HCT116 (cell line): ENCODE measurements around the gene LMOD3. TPM values are rescaled to one million over a fixed set of nuclear protein-coding genes. Genes with fewer than 3 reads are reported as not detected.

Experiments
- ATAC-seq: fragments of 200-7000 bp; cut with Tn5 transposase; 2 replicates; pipeline ENCODE4 v1.9.1; 2020; ENCODE audit warnings: mild to moderate bottlenecking, moderate library complexity
- BruUV-seq: library from RNA; stranded (reverse); fragments of 400-500 nt; replicated peaks from 2 replicates; lab custom pipeline; 2021; lab: Mats Ljungman, UMichigan
- CTCF ChIA-PET: fragments of 300-600 bp; sonication (Branson Sonifier 250); formaldehyde crosslinking; loops from one replicate; lab custom pipeline; 2021; ENCODE audit warnings: antibody characterized with exemption; lab: Charles Lee
- POLR2A ChIA-PET: fragments of 300-600, 350-600 bp; sonication (Branson Sonifier 250); formaldehyde crosslinking; loops from one replicate; lab custom pipeline; 2021; ENCODE audit warnings: antibody characterized with exemption; lab: Charles Lee
- RAD21 ChIA-PET, 2 experiments: fragments of 300-600 bp; sonication (Branson Sonifier 250); formaldehyde crosslinking; loops; one replicate each; lab custom pipeline; 2023; ENCODE audit warnings: low total read pairs in 2 of 2; ENCODE audit not compliant: uncharacterized antibody in 2 of 2, unreplicated experiment in 2 of 2, low non-redundant PET in 1 of 2; lab: Charles Lee
- DNase-seq: peaks from one replicate; pipeline ENCODE4 v3.0.0-alpha.2; 2010; ENCODE audit warnings: low read depth, low spot score
- H2AFZ ChIP-seq: fragments of 200-600 bp; shearing (Covaris generic), sonication (generic); 2 replicates; pipeline ENCODE4 v1.6.1; 2017; ENCODE audit warnings: low read depth, mixed run types, mixed read lengths, antibody characterized with exemption, low read length; ENCODE audit not compliant: poor library complexity, severe bottlenecking
- H3K27ac ChIP-seq: 2 replicates; pipeline ENCODE4 v1.5.1; 2012; ENCODE audit warnings: low read depth, low read length
- H3K27me3 ChIP-seq: fragments of 200-600 bp; sonication (generic); 2 replicates; pipeline ENCODE4 v1.6.1; 2016; ENCODE audit warnings: mixed run types, low read length, mixed read lengths; ENCODE audit not compliant: insufficient read depth
- H3K36me3 ChIP-seq, 2 experiments: fragments of 200-500 bp in 1 of 2; fragments of 200-600 bp in 1 of 2; sonication (Bioruptor generic) in 1 of 2; sonication (generic) in 1 of 2; 2 replicates each; pipeline versions ENCODE4 v1.5.1 to v1.6.1; 2014 to 2016; ENCODE audit warnings: low read length in 2 of 2, inconsistent platforms in 1 of 2, mixed read lengths in 1 of 2, mixed run types in 1 of 2; ENCODE audit not compliant: insufficient read depth in 2 of 2, control insufficient read depth in 1 of 2
- H3K4me1 ChIP-seq, 2 experiments: fragments of 200-600 bp in 1 of 2; sonication (generic) in 1 of 2; 2 replicates each; pipeline versions ENCODE4 v1.5.1 to v1.6.1; 2012 to 2017; ENCODE audit warnings: low read length in 2 of 2, inconsistent platforms in 1 of 2, mild to moderate bottlenecking in 1 of 2, mixed read lengths in 1 of 2, mixed run types in 1 of 2, moderate library complexity in 1 of 2; ENCODE audit not compliant: insufficient read depth in 2 of 2, control insufficient read depth in 1 of 2
- H3K4me2 ChIP-seq: fragments of 200-600 bp; sonication (generic); 2 replicates; pipeline ENCODE4 v1.6.1; 2017; ENCODE audit warnings: mixed run types, low read length, mixed read lengths
- H3K4me3 ChIP-seq, 2 experiments: fragments of 200-600 bp in 1 of 2; sonication (generic) in 1 of 2; replicated peaks in 1 of 2; 2 replicates each; pipeline ENCODE4 v1.5.1; 2011 to 2016; ENCODE audit warnings: low read length in 2 of 2, control low read depth in 1 of 2, low read depth in 1 of 2, mild to moderate bottlenecking in 1 of 2, mixed read lengths in 1 of 2, mixed run types in 1 of 2
- H3K79me2 ChIP-seq: fragments of 200-600 bp; sonication (generic); 2 replicates; pipeline ENCODE4 v1.6.1; 2017; ENCODE audit warnings: mild to moderate bottlenecking, mixed run types, low read length, moderate library complexity, mixed read lengths; ENCODE audit not compliant: insufficient read depth
- H3K9ac ChIP-seq: fragments of 200-600 bp; sonication (generic); 2 replicates; pipeline ENCODE4 v1.6.1; 2016; ENCODE audit warnings: low read length, mixed read lengths
- H3K9me2 ChIP-seq: fragments of 200-600 bp; sonication (generic), shearing (Covaris generic); 2 replicates; pipeline ENCODE4 v1.6.1; 2017; ENCODE audit warnings: mixed run types, mild to moderate bottlenecking, moderate library complexity; ENCODE audit not compliant: insufficient read depth
- H3K9me3 ChIP-seq, 2 experiments: fragments of 200-500 bp in 1 of 2; fragments of 200-600 bp in 1 of 2; sonication (Bioruptor generic) in 1 of 2; sonication (generic) in 1 of 2; 2 replicates each; pipeline ENCODE4 v1.6.1; 2014 to 2017; ENCODE audit warnings: low read length in 2 of 2, mixed read lengths in 2 of 2, inconsistent platforms in 1 of 2, low read depth in 1 of 2, mild to moderate bottlenecking in 1 of 2, mixed run types in 1 of 2, moderate library complexity in 1 of 2; ENCODE audit not compliant: control insufficient read depth in 1 of 2, insufficient read depth in 1 of 2
- H4K20me1 ChIP-seq: fragments of 200-600 bp; sonication (generic), shearing (Covaris generic); 2 replicates; pipeline ENCODE4 v1.6.1; 2017; ENCODE audit warnings: mixed run types, mild to moderate bottlenecking, moderate library complexity; ENCODE audit not compliant: insufficient read depth
- CBX3 ChIP-seq: IDR thresholded peaks from 2 replicates; pipeline ENCODE4 v1.6.1; 2012; ENCODE audit warnings: low read depth
- EGR1 ChIP-seq: IDR thresholded peaks from 2 replicates; pipeline ENCODE4 v1.6.1; 2012; ENCODE audit warnings: low read depth
- EZH2 ChIP-seq: fragments of 200-600 bp; sonication (generic); IDR thresholded peaks from 2 replicates; pipeline ENCODE4 v1.6.1; 2017; ENCODE audit warnings: antibody characterized with exemption, mixed run types
- JUND ChIP-seq: IDR thresholded peaks from 2 replicates; pipeline ENCODE4 v1.6.1; 2012
- MAX ChIP-seq: IDR thresholded peaks from 2 replicates; pipeline ENCODE4 v1.6.1; 2012
- POLR2A ChIP-seq: IDR thresholded peaks from 2 replicates; pipeline ENCODE4 v1.7.0; 2011; ENCODE audit warnings: borderline replicate concordance; ENCODE audit not compliant: insufficient read depth, insufficient read length; ENCODE audit errors: extremely low read depth
- RAD21 ChIP-seq: IDR thresholded peaks from 2 replicates; pipeline ENCODE4 v1.6.1; 2012; ENCODE audit warnings: low read depth, mild to moderate bottlenecking
- SIN3A ChIP-seq: IDR thresholded peaks from 2 replicates; pipeline ENCODE4 v1.6.1; 2012; ENCODE audit warnings: low read depth
- SRF ChIP-seq: IDR thresholded peaks from 2 replicates; pipeline ENCODE4 v1.6.1; 2012; ENCODE audit warnings: low read depth
- TCF7L2 ChIP-seq: IDR thresholded peaks from 2 replicates; pipeline ENCODE4 v1.7.0; 2011; ENCODE audit warnings: borderline replicate concordance, inconsistent platforms; ENCODE audit not compliant: insufficient read depth, insufficient read length; ENCODE audit errors: extremely low read depth
- YY1 ChIP-seq: IDR thresholded peaks from 2 replicates; pipeline ENCODE4 v1.6.1; 2011; ENCODE audit warnings: low read length, low read depth, moderate library complexity, mild to moderate bottlenecking; ENCODE audit not compliant: insufficient replicate concordance; ENCODE audit errors: extremely low read depth
- ZBTB33 ChIP-seq: IDR thresholded peaks from 2 replicates; pipeline ENCODE4 v1.6.1; 2011; ENCODE audit warnings: mild to moderate bottlenecking, low read length, moderate library complexity; ENCODE audit not compliant: insufficient replicate concordance; ENCODE audit errors: extremely low read depth
- ZFX ChIP-seq: fragments of 450-650 bp; IDR thresholded peaks from 2 replicates; pipeline ENCODE4 v1.6.1; 2017
- ZNF274 ChIP-seq: fragments of 200-500 bp; sonication (Bioruptor generic); IDR thresholded peaks from 2 replicates; pipeline ENCODE4 v1.6.1; 2014; ENCODE audit warnings: mild to moderate bottlenecking, low read depth, low read length, inconsistent platforms
- intact Hi-C: fragments of 100-400 bp; cut with micrococcal nuclease; formaldehyde crosslinking; loops from 2 replicates; pipeline ENCODE4 v1.10.0; 2022
- total RNA-seq: library from RNA; stranded (reverse); gene quantifications from one replicate; pipeline ENCODE4 v1.2.1, GENCODE V29; 2021; ENCODE audit not compliant: unreplicated experiment
- TF ChIP-seq, protein P1 (sequence below): IDR thresholded peaks from 2 replicates; pipeline ENCODE4 v1.6.1; 2012; ENCODE audit warnings: low read depth
- TF ChIP-seq, protein P2 (sequence below), 3 experiments: fragments of 200-600 bp in 1 of 3; sonication (generic) in 1 of 3; IDR thresholded peaks in 2 of 3; conservative IDR thresholded peaks in 1 of 3; 2 replicates each; pipeline ENCODE4 v1.5.1; 2012 to 2017; ENCODE audit warnings: low read depth in 2 of 3, low read length in 2 of 3, antibody characterized with exemption in 1 of 3, borderline replicate concordance in 1 of 3, control low read depth in 1 of 3, mild to moderate bottlenecking in 1 of 3, mixed read lengths in 1 of 3, mixed run types in 1 of 3, moderate library complexity in 1 of 3; ENCODE audit not compliant: insufficient read depth in 1 of 3

Gene LMOD3
- total RNA-seq, 1 experiment from 2014 or later, result not detected

DNA sequence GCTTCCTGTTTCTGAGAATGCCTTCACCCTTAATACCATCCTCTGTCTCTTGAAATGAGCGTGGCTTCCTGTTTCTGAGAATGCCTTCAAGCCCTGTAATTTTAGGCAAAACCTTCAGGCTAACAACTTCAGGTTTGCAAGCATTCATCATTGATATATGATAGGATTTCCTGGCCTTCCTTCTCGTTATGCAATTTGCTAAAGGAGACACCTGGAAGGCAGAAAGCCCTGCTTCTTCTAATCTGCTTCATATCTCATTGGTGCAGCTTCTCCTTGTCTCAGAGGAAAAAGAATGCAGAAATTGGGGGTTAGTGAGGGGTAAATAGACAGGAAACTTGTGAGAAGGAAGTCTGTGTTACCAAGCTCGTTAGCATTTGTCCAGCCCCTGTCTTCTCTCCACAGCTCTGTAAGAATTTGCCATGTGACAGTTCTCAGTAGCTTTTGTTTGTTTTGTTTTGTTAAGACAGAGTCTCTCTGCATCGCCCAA is 30.3 kb downstream of the LMOD3 start (continued):
- no peak for TF ChIP-seq ZBTB33
- TF ChIP-seq CBX3, result no peak
- TF ChIP-seq SIN3A, result no peak
- no peak for TF ChIP-seq MAX
- no peak for TF ChIP-seq JUND
- no peak for TF ChIP-seq EZH2
- no peak for TF ChIP-seq TCF7L2
- no peak for TF ChIP-seq POLR2A
- TF ChIP-seq SRF, result no peak
- no peak for TF ChIP-seq YY1
- TF ChIP-seq ZFX, result no peak

- no peak for DNase-seq
- CTCF ChIA-PET, result no interaction called here
- no peaks in the 10 kb centered on the region for H3K9me3 ChIP-seq
- H3K27ac ChIP-seq, result no peak overlapping the region
- H3K4me1 ChIP-seq, result peaks cover 13 to 38% of the 10 kb centered on the region in 2 experiments
- no TSS peak for BruUV-seq
- no peaks in the 10 kb centered on the region for H4K20me1 ChIP-seq
- no peak overlapping the region for H2AFZ ChIP-seq
- H3K4me3 ChIP-seq, result no peak overlapping the region
- H3K9me2 ChIP-seq, result no peaks in the 10 kb centered on the region
- H3K79me2 ChIP-seq, result peaks cover 27% of the 10 kb centered on the region
- RAD21 ChIA-PET, result no interaction called here
- no peak for ATAC-seq
- no peaks in the 10 kb centered on the region for H3K27me3 ChIP-seq
- intact Hi-C loops, result no loop called here
- no peak overlapping the region for H3K9ac ChIP-seq
- no peaks in the 10 kb centered on the region for H3K36me3 ChIP-seq
- POLR2A ChIA-PET, result interaction anchor here (0.7 kb wide), 1 partner anchor 141 kb away, joined by 3 read pairs; no protein-coding TSS in a partner anchor
- H3K4me2 ChIP-seq, result no peak overlapping the region
- TF ChIP-seq RAD21 (no peak), TCF7L2 (no peak), SRF (no peak), EZH2 (no peak), SIN3A (no peak), CBX3 (no peak), POLR2A (no peak), EGR1 (no peak), ZNF274 (no peak), JUND (no peak)
- TF ChIP-seq, protein P1, sequence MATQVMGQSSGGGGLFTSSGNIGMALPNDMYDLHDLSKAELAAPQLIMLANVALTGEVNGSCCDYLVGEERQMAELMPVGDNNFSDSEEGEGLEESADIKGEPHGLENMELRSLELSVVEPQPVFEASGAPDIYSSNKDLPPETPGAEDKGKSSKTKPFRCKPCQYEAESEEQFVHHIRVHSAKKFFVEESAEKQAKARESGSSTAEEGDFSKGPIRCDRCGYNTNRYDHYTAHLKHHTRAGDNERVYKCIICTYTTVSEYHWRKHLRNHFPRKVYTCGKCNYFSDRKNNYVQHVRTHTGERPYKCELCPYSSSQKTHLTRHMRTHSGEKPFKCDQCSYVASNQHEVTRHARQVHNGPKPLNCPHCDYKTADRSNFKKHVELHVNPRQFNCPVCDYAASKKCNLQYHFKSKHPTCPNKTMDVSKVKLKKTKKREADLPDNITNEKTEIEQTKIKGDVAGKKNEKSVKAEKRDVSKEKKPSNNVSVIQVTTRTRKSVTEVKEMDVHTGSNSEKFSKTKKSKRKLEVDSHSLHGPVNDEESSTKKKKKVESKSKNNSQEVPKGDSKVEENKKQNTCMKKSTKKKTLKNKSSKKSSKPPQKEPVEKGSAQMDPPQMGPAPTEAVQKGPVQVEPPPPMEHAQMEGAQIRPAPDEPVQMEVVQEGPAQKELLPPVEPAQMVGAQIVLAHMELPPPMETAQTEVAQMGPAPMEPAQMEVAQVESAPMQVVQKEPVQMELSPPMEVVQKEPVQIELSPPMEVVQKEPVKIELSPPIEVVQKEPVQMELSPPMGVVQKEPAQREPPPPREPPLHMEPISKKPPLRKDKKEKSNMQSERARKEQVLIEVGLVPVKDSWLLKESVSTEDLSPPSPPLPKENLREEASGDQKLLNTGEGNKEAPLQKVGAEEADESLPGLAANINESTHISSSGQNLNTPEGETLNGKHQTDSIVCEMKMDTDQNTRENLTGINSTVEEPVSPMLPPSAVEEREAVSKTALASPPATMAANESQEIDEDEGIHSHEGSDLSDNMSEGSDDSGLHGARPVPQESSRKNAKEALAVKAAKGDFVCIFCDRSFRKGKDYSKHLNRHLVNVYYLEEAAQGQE, result no peak
- TF ChIP-seq, protein P2, sequence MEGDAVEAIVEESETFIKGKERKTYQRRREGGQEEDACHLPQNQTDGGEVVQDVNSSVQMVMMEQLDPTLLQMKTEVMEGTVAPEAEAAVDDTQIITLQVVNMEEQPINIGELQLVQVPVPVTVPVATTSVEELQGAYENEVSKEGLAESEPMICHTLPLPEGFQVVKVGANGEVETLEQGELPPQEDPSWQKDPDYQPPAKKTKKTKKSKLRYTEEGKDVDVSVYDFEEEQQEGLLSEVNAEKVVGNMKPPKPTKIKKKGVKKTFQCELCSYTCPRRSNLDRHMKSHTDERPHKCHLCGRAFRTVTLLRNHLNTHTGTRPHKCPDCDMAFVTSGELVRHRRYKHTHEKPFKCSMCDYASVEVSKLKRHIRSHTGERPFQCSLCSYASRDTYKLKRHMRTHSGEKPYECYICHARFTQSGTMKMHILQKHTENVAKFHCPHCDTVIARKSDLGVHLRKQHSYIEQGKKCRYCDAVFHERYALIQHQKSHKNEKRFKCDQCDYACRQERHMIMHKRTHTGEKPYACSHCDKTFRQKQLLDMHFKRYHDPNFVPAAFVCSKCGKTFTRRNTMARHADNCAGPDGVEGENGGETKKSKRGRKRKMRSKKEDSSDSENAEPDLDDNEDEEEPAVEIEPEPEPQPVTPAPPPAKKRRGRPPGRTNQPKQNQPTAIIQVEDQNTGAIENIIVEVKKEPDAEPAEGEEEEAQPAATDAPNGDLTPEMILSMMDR (IDR thresholded peaks at IDR 0.05 in 2 of 3, conservative IDR thresholded peaks at IDR 0.05 in 1 of 3; ENCODE audit: borderline replicate concordance in 1 of 3, insufficient read depth in 1 of 3, low read depth in 2 of 3, low read length in 2 of 3), result no peak
Observed at GRCh38 chr3:69091389-69092029, 30.9 kb downstream of the LMOD3 start.
